Endothelial cell of umbilical vein (primary cell): ENCODE results near the gene CELA2B. TPM values are rescaled to one million over a fixed set of nuclear protein-coding genes. Genes with fewer than 3 reads are reported as not detected.

Experiments used
- BruUV-seq: library from RNA; stranded (reverse); fragments of 400-500 nt; replicated peaks from 2 replicates; lab custom pipeline; 2021; lab: Mats Ljungman, UMichigan
- CTCF ChIA-PET: fragments of 300-600, 350-600 bp; sonication (Branson Sonifier 250); formaldehyde crosslinking; loops from one replicate; lab custom pipeline; 2021; ENCODE audit warnings: antibody characterized with exemption, inconsistent platforms; lab: Charles Lee
- POLR2A ChIA-PET: fragments of 300-600, 350-600 bp; sonication (Branson Sonifier 250); formaldehyde crosslinking; loops from one replicate; lab custom pipeline; 2021; ENCODE audit warnings: antibody characterized with exemption, inconsistent platforms; lab: Charles Lee
- DNase-seq: peaks from one replicate; pipeline ENCODE4 v3.0.0-alpha.2; 2011; ENCODE audit warnings: low read depth, low spot score
- FAIRE-seq: peaks from 2 replicates; lab custom pipeline; 2011; peaks lifted over from hg19 to GRCh38; lab: Jason Lieb, UNC
- H2AFZ ChIP-seq: 2 replicates; pipeline ENCODE4 v1.6.0; 2012; ENCODE audit warnings: low read depth, low read length, control low read depth, inconsistent platforms
- H3K27ac ChIP-seq: 2 replicates; pipeline ENCODE4 v1.5.1; 2011; ENCODE audit warnings: low read depth, mild to moderate bottlenecking, control low read depth, low read length, moderate library complexity; ENCODE audit not compliant: insufficient read depth
- H3K27me3 ChIP-seq, 2 experiments: 2 replicates each; pipeline versions ENCODE4 v1.6.0 to v1.6.1; 2011; ENCODE audit warnings: low read length in 2 of 2, mixed read lengths in 1 of 2; ENCODE audit not compliant: control insufficient read depth in 2 of 2, insufficient read depth in 2 of 2
- H3K36me3 ChIP-seq, 2 experiments: 2 replicates in 1 of 2; 3 replicates in 1 of 2; pipeline ENCODE4 v1.5.1; 2011; ENCODE audit warnings: low read length in 2 of 2, mild to moderate bottlenecking in 1 of 2, moderate library complexity in 1 of 2; ENCODE audit not compliant: control insufficient read depth in 2 of 2, insufficient read depth in 2 of 2; ENCODE audit errors: extremely low read depth in 1 of 2
- H3K4me1 ChIP-seq: 3 replicates; pipeline ENCODE4 v1.5.1; 2011; ENCODE audit warnings: mild to moderate bottlenecking, low read length; ENCODE audit not compliant: control insufficient read depth, insufficient read depth; ENCODE audit errors: extremely low read depth
- H3K4me2 ChIP-seq: 2 replicates; pipeline ENCODE4 v1.6.1; 2011; ENCODE audit warnings: low read length, control low read depth, mixed read lengths; ENCODE audit not compliant: insufficient read depth
- H3K4me3 ChIP-seq, 3 experiments: fragments of 200-600 bp in 1 of 3; sonication (generic), shearing (Covaris generic) in 1 of 3; replicated peaks in 1 of 3; 2 replicates each; pipeline ENCODE4 v1.5.1; 2011 to 2016; ENCODE audit warnings: control low read depth in 3 of 3, low read length in 3 of 3, mild to moderate bottlenecking in 2 of 3, inconsistent platforms in 1 of 3, low read depth in 1 of 3, moderate library complexity in 1 of 3; ENCODE audit not compliant: insufficient read depth in 1 of 3
- H3K79me2 ChIP-seq: 2 replicates; pipeline ENCODE4 v1.6.0; 2012; ENCODE audit warnings: low read length, inconsistent platforms; ENCODE audit not compliant: control insufficient read depth, insufficient read depth
- H3K9ac ChIP-seq: replicated peaks from 2 replicates; pipeline ENCODE3; 2011; ENCODE audit warnings: low read length, control low read depth; ENCODE audit not compliant: insufficient read depth; ENCODE audit errors: extremely low read depth
- H3K9me1 ChIP-seq: replicated peaks from 3 replicates; pipeline ENCODE4 v1.6.0; 2011; ENCODE audit warnings: mild to moderate bottlenecking, low read length; ENCODE audit not compliant: control insufficient read depth, insufficient read depth; ENCODE audit errors: extremely low read depth
- H3K9me3 ChIP-seq: replicated peaks from 2 replicates; pipeline ENCODE4 v1.5.1; 2012; ENCODE audit warnings: low read length, inconsistent platforms; ENCODE audit not compliant: control insufficient read depth, insufficient read depth
- H4K20me1 ChIP-seq: replicated peaks from 2 replicates; pipeline ENCODE3; 2011; ENCODE audit warnings: mild to moderate bottlenecking, low read length; ENCODE audit not compliant: control insufficient read depth, insufficient read depth; ENCODE audit errors: extremely low read depth
- EZH2 ChIP-seq: IDR thresholded peaks from 2 replicates; pipeline ENCODE4 v1.6.1; 2012; ENCODE audit warnings: borderline replicate concordance, low read depth, mild to moderate bottlenecking, moderate library complexity, low read length, inconsistent platforms; ENCODE audit not compliant: severe bottlenecking
- FOS ChIP-seq: IDR thresholded peaks from 2 replicates; pipeline ENCODE4 v1.6.1; 2011; ENCODE audit warnings: mild to moderate bottlenecking, low read length, moderate library complexity, borderline replicate concordance; ENCODE audit not compliant: insufficient read depth
- GATA2 ChIP-seq: IDR thresholded peaks from 2 replicates; pipeline ENCODE4 v1.7.0; 2011; ENCODE audit warnings: low read depth, mild to moderate bottlenecking, moderate library complexity, mixed read lengths, low read length; ENCODE audit not compliant: insufficient read length, insufficient read depth
- JUN ChIP-seq: IDR thresholded peaks from 2 replicates; pipeline ENCODE4 v1.6.1; 2011; ENCODE audit warnings: borderline replicate concordance, low read depth; ENCODE audit not compliant: insufficient read length, insufficient read depth
- MYC ChIP-seq: IDR thresholded peaks from one replicate; pipeline ENCODE4 v1.6.1; 2011; ENCODE audit warnings: mild to moderate bottlenecking, low read depth, low read length
- POLR2A ChIP-seq: IDR thresholded peaks from 2 replicates; pipeline ENCODE4 v1.6.1; 2012; ENCODE audit warnings: low read depth, mild to moderate bottlenecking, control low read depth, low read length
- POLR2AphosphoS5 ChIP-seq: IDR thresholded peaks from 2 replicates; pipeline ENCODE4 v1.6.1; 2012; ENCODE audit warnings: low read depth, mild to moderate bottlenecking, control low read depth, low read length, moderate library complexity; ENCODE audit not compliant: insufficient read depth
- dilution Hi-C: fragments of 300-500 bp; cut with MboI; formaldehyde crosslinking; loops from one replicate; pipeline ENCODE4 v1.15.0; 2019; ENCODE audit warnings: low sequenced_read_pairs; ENCODE audit not compliant: extremely low pct_ligation_motif_present
- intact Hi-C: fragments of 100-400 bp; cut with micrococcal nuclease; formaldehyde crosslinking; loops from one replicate; pipeline ENCODE4 v1.10.0; 2022
- polyA plus RNA-seq, 4 experiments: library from polyadenylated mRNA; depleted of rRNA in 3 of 4; stranded (reverse) in 3 of 4; unstranded in 1 of 4; fragments of >200 nt; gene quantifications; 2 replicates each; pipeline versions ENCODE4 v1.2.1 to v1.2.3, GENCODE V29; 2011 to 2012; ENCODE audit warnings: missing spikeins in 1 of 4
- total RNA-seq: library from RNA; stranded (reverse); gene quantifications from 2 replicates; pipeline ENCODE4 v1.2.3, GENCODE V29; 2021
- TF ChIP-seq, protein P1 (sequence below): IDR thresholded peaks from 2 replicates; pipeline ENCODE4 v1.6.1; 2011; ENCODE audit not compliant: insufficient read depth, insufficient read length
- TF ChIP-seq, protein P2 (sequence below), 2 donors: IDR thresholded peaks; 1 replicate in 1 of 2; 2 replicates in 1 of 2; pipeline ENCODE4 v1.5.1; 2011; ENCODE audit warnings: low read length in 2 of 2, mild to moderate bottlenecking in 2 of 2, moderate library complexity in 2 of 2, control low read depth in 1 of 2, inconsistent platforms in 1 of 2, low read depth in 1 of 2; ENCODE audit not compliant: insufficient read depth in 1 of 2; ENCODE audit errors: extremely low read depth in 1 of 2

CELA2B gene
- total and polyA plus RNA-seq, 2 donors (not counting 3 experiments of a cell fraction or from before 2014, with no cell fraction given): not detected

DNA sequence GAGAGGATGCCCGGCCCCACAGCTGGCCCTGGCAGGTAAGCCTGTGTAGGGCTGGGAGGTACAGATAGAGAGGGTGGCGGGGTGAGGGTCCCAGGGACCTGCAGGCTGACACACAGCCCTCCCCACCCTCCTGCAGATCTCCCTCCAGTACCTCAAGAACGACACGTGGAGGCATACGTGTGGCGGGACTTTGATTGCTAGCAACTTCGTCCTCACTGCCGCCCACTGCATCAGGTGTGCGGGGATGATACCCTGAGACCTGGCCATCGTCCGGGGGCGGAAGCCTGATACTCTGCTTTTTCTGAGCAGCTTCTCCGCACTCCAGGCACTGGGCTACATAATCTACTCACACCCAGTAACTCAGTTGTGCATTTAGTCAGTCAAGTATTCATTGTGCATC lies 35.5 kb upstream of the CELA2B start:
- Histone ChIP-seq H3K9ac (no peak overlapping the region), H3K4me2 (no peak overlapping the region), H3K79me2 (no peaks in the 10 kb centered on the region), H3K27ac (no peak overlapping the region), H3K4me1 (no peaks in the 10 kb centered on the region), H3K9me1 (no peaks in the 10 kb centered on the region), H4K20me1 (no peaks in the 10 kb centered on the region), H3K36me3 (no peaks in the 10 kb centered on the region), H3K4me3 (no peak overlapping the region), H3K27me3 (peaks cover 0 to 2% of the 10 kb centered on the region in 2 experiments), H2AFZ (no peak overlapping the region), H3K9me3 (no peaks in the 10 kb centered on the region)
- no TSS peak for BruUV-seq
- POLR2A ChIA-PET: no interaction called here
- DNase-seq (no peak), FAIRE-seq (no peak)
- dilution Hi-C loops: no loop called here
- TF ChIP-seq, protein P1, sequence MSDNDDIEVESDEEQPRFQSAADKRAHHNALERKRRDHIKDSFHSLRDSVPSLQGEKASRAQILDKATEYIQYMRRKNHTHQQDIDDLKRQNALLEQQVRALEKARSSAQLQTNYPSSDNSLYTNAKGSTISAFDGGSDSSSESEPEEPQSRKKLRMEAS: no peak
- TF ChIP-seq FOS (no peak), POLR2AphosphoS5 (no peak), GATA2 (no peak), MYC (no peak), POLR2A (no peak), JUN (no peak), EZH2 (no peak)
- TF ChIP-seq, protein P2, sequence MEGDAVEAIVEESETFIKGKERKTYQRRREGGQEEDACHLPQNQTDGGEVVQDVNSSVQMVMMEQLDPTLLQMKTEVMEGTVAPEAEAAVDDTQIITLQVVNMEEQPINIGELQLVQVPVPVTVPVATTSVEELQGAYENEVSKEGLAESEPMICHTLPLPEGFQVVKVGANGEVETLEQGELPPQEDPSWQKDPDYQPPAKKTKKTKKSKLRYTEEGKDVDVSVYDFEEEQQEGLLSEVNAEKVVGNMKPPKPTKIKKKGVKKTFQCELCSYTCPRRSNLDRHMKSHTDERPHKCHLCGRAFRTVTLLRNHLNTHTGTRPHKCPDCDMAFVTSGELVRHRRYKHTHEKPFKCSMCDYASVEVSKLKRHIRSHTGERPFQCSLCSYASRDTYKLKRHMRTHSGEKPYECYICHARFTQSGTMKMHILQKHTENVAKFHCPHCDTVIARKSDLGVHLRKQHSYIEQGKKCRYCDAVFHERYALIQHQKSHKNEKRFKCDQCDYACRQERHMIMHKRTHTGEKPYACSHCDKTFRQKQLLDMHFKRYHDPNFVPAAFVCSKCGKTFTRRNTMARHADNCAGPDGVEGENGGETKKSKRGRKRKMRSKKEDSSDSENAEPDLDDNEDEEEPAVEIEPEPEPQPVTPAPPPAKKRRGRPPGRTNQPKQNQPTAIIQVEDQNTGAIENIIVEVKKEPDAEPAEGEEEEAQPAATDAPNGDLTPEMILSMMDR (IDR thresholded peaks at IDR 0.05; ENCODE audit: extremely low read depth in 1 of 2, insufficient read depth in 1 of 2, low read depth in 1 of 2, low read length in 2 of 2): no peak
- intact Hi-C loops: no loop called here
- CTCF ChIA-PET: interaction anchor here (1.1 to 1.3 kb wide), 2 partner anchors 117 to 118 kb away, joined by 3 read pairs; no protein-coding TSS in a partner anchor
